VCaP (cell line): ENCODE data around the gene GCG.

Experiments used
- H3K27ac ChIP-seq: fragments of 450-650 bp; 2 replicates; pipeline ENCODE4 v1.5.1; 2017
- CTCF ChIP-seq: fragments of 450-650 bp; conservative IDR thresholded peaks from 2 replicates; pipeline ENCODE4 v1.5.1; 2017; ENCODE audit warnings: mild to moderate bottlenecking, moderate library complexity

GCG gene

GRCh38 chr2:162152147-162152546 is at the start of gene GCG:
Gene GCG (minus strand): TSS chr2:162152247. CDS start chr2:162149178, 3,069 bp downstream.
- no peak for TF ChIP-seq CTCF
- peak within 1 kb of the TSS; percentile 13; the same call in 1 of the 2 replicates for H3K27ac ChIP-seq

- TF ChIP-seq CTCF, result no peak
Measured at GRCh38 chr2:162200636-162201035, 48.6 kb upstream of the GCG start.

GRCh38 chr2:162199913-162200312 is 47.9 kb upstream of the GCG start:
- no peak overlapping the region for H3K27ac ChIP-seq
- no peak for TF ChIP-seq CTCF

More at GRCh38 chr2:162200636-162201035, 48.6 kb upstream of the GCG start:
- no peak overlapping the region for H3K27ac ChIP-seq

GRCh38 chr2:162198239-162198638 is 46.2 kb upstream of the GCG start:
- no peak for TF ChIP-seq CTCF
- no peak overlapping the region for H3K27ac ChIP-seq

GRCh38 chr2:162197069-162197825 is 45.2 kb upstream of the GCG start:
- TF ChIP-seq CTCF, result no peak
- no peak overlapping the region for H3K27ac ChIP-seq

GRCh38 chr2:162196638-162197037 is 44.6 kb upstream of the GCG start:
- no peak overlapping the region for H3K27ac ChIP-seq
- TF ChIP-seq CTCF, result no peak

GRCh38 chr2:162188451-162188850 is 36.4 kb upstream of the GCG start:
- H3K27ac ChIP-seq, result no peak overlapping the region
- TF ChIP-seq CTCF, result no peak
